IMR-90 (cell line): ENCODE measurements around the gene INPP5D. TPM values are rescaled to one million over a fixed set of nuclear protein-coding genes. Genes with fewer than 3 reads are reported as not detected.

Source experiments
- ATAC-seq: fragments of 200-7000 bp; cut with Tn5 transposase; 2 replicates; pipeline ENCODE4 v1.9.1; 2020; ENCODE audit warnings: low read depth, mild to moderate bottlenecking, moderate library complexity
- BruUV-seq: library from RNA; stranded (reverse); fragments of 400-500 nt; replicated peaks from 2 replicates; lab custom pipeline; 2021; lab: Mats Ljungman, UMichigan
- CTCF ChIA-PET: fragments of 300-600 bp; formaldehyde crosslinking; extraction: SDS; loops from one replicate; lab custom pipeline; 2021; ENCODE audit warnings: antibody characterized with exemption; lab: Yijun Ruan, JAX
- POLR2A ChIA-PET: fragments of 300-600 bp; sonication (Branson Sonifier 250); formaldehyde crosslinking; loops from one replicate; lab custom pipeline; 2022; ENCODE audit warnings: antibody characterized with exemption; ENCODE audit not compliant: unreplicated experiment; lab: Charles Lee
- DNase-seq: peaks from one replicate; pipeline ENCODE4 v3.0.0; 2013
- H2AFZ ChIP-seq: replicated peaks from 2 replicates; pipeline ENCODE3; 2013; ENCODE audit warnings: low read length, mild to moderate bottlenecking; ENCODE audit not compliant: poor library complexity
- H2AK5ac ChIP-seq: 2 replicates; pipeline ENCODE4 v1.6.1; 2013; ENCODE audit warnings: low read depth, low read length, inconsistent platforms
- H2AK9ac ChIP-seq: replicated peaks from 2 replicates; pipeline ENCODE3; 2013; ENCODE audit warnings: mild to moderate bottlenecking, low read depth, low read length, moderate library complexity; ENCODE audit not compliant: poor library complexity
- H2BK120ac ChIP-seq: 2 replicates; pipeline ENCODE4 v1.6.1; 2013; ENCODE audit warnings: low read depth, low read length, inconsistent platforms
- H2BK15ac ChIP-seq: 3 replicates; pipeline ENCODE4 v1.6.1; 2013; ENCODE audit warnings: low read depth, low read length, inconsistent platforms
- H2BK20ac ChIP-seq: 2 replicates; pipeline ENCODE4 v1.6.1; 2013; ENCODE audit warnings: low read depth, mild to moderate bottlenecking, inconsistent platforms, low read length, moderate library complexity
- H2BK5ac ChIP-seq: 2 replicates; pipeline ENCODE4 v1.6.1; 2013; ENCODE audit warnings: mild to moderate bottlenecking, low read depth, low read length, inconsistent platforms; ENCODE audit not compliant: poor library complexity, severe bottlenecking
- H3K14ac ChIP-seq: replicated peaks from 2 replicates; pipeline ENCODE4 v1.6.1; 2013; ENCODE audit warnings: low read depth, low read length, inconsistent platforms
- H3K18ac ChIP-seq: 2 replicates; pipeline ENCODE4 v1.6.1; 2013; ENCODE audit warnings: low read depth, low read length, control low read depth
- H3K23ac ChIP-seq: 2 replicates; pipeline ENCODE4 v1.6.1; 2013; ENCODE audit warnings: low read depth, low read length, inconsistent platforms
- H3K27ac ChIP-seq: 2 replicates; pipeline ENCODE4 v1.5.1; 2013; ENCODE audit warnings: mild to moderate bottlenecking, control low read depth, low read length; ENCODE audit not compliant: insufficient read depth
- H3K27me3 ChIP-seq: 2 replicates; pipeline ENCODE4 v1.6.1; 2013; ENCODE audit warnings: low read length; ENCODE audit not compliant: control insufficient read depth, insufficient read depth
- H3K36me3 ChIP-seq: 2 replicates; pipeline ENCODE4 v1.6.1; 2013; ENCODE audit warnings: low read length, mixed read lengths; ENCODE audit not compliant: control insufficient read depth, insufficient read depth
- H3K4ac ChIP-seq: 2 replicates; pipeline ENCODE4 v1.6.1; 2013; ENCODE audit warnings: low read depth, low read length, inconsistent platforms
- H3K4me1 ChIP-seq: 2 replicates; pipeline ENCODE4 v1.6.1; 2013; ENCODE audit warnings: low read length, mixed read lengths; ENCODE audit not compliant: control insufficient read depth, insufficient read depth
- H3K4me2 ChIP-seq: 2 replicates; pipeline ENCODE4 v1.6.1; 2013; ENCODE audit warnings: low read depth, mild to moderate bottlenecking, control low read depth, low read length, moderate library complexity
- H3K4me3 ChIP-seq: 2 replicates; pipeline ENCODE4 v1.5.1; 2013; ENCODE audit warnings: low read depth, mild to moderate bottlenecking, control low read depth, low read length, moderate library complexity; ENCODE audit not compliant: insufficient read depth
- H3K56ac ChIP-seq: 2 replicates; pipeline ENCODE4 v1.6.1; 2013; ENCODE audit warnings: low read length, inconsistent platforms; ENCODE audit not compliant: insufficient read depth; ENCODE audit errors: extremely low read depth
- H3K79me1 ChIP-seq, 2 experiments: 2 replicates each; pipeline ENCODE4 v1.6.1; 2013; ENCODE audit warnings: low read length in 2 of 2, inconsistent platforms in 1 of 2, low read depth in 1 of 2
- H3K9ac ChIP-seq: 2 replicates; pipeline ENCODE4 v1.6.1; 2013; ENCODE audit warnings: low read depth, low read length, control low read depth
- H3K9me1 ChIP-seq: 2 replicates; pipeline ENCODE4 v1.6.1; 2013; ENCODE audit warnings: low read length, inconsistent platforms; ENCODE audit not compliant: insufficient read depth
- H3K9me3 ChIP-seq: 2 replicates; pipeline ENCODE4 v1.6.1; 2013; ENCODE audit warnings: low read length; ENCODE audit not compliant: control insufficient read depth, insufficient read depth
- H4K20me1 ChIP-seq: 2 replicates; pipeline ENCODE4 v1.6.1; 2013; ENCODE audit warnings: low read length, inconsistent platforms; ENCODE audit not compliant: insufficient read depth
- H4K5ac ChIP-seq: 2 replicates; pipeline ENCODE4 v1.6.1; 2013; ENCODE audit warnings: mild to moderate bottlenecking, low read depth, low read length, control low read depth
- H4K8ac ChIP-seq, 2 experiments: 2 replicates each; pipeline ENCODE4 v1.6.1; 2013; ENCODE audit warnings: low read depth in 2 of 2, low read length in 2 of 2, control low read depth in 1 of 2, inconsistent platforms in 1 of 2
- H4K91ac ChIP-seq: 2 replicates; pipeline ENCODE4 v1.6.1; 2013; ENCODE audit warnings: low read depth, low read length, inconsistent platforms; ENCODE audit not compliant: insufficient read depth
- CEBPB ChIP-seq: IDR thresholded peaks from 2 replicates; pipeline ENCODE4 v1.6.1; 2012; ENCODE audit warnings: low read depth, low read length, improper control_type of control experiment
- CHD1 ChIP-seq: IDR thresholded peaks from 2 replicates; pipeline ENCODE4 v1.6.1; 2012; ENCODE audit warnings: low read depth, low read length, improper control_type of control experiment
- FOS ChIP-seq: fragments of 150-350 bp; IDR thresholded peaks from 2 replicates; pipeline ENCODE4 v1.6.1; 2016; ENCODE audit warnings: low read depth, low read length
- MAFK ChIP-seq: IDR thresholded peaks from 2 replicates; pipeline ENCODE4 v1.6.1; 2012; ENCODE audit warnings: low read depth, low read length, improper control_type of control experiment
- MAZ ChIP-seq: IDR thresholded peaks from 2 replicates; pipeline ENCODE4 v1.6.1; 2012; ENCODE audit warnings: low read depth, mild to moderate bottlenecking, low read length, improper control_type of control experiment, moderate library complexity, borderline replicate concordance
- MXI1 ChIP-seq: IDR thresholded peaks from 2 replicates; pipeline ENCODE4 v1.6.1; 2012; ENCODE audit warnings: low read depth, mild to moderate bottlenecking, low read length, moderate library complexity, borderline replicate concordance
- NFE2L2 ChIP-seq: fragments of 150-350 bp; IDR thresholded peaks from 2 replicates; pipeline ENCODE4 v1.6.1; 2016; ENCODE audit warnings: low read depth, mild to moderate bottlenecking, low read length
- POLR2A ChIP-seq: IDR thresholded peaks from 2 replicates; pipeline ENCODE4 v1.6.1; 2012; ENCODE audit warnings: mild to moderate bottlenecking, low read depth, low read length
- RAD21 ChIP-seq: IDR thresholded peaks from 2 replicates; pipeline ENCODE4 v1.6.1; 2012; ENCODE audit warnings: low read length, improper control_type of control experiment
- RCOR1 ChIP-seq: IDR thresholded peaks from 2 replicates; pipeline ENCODE4 v1.6.1; 2012; ENCODE audit warnings: mild to moderate bottlenecking, low read length, improper control_type of control experiment; ENCODE audit not compliant: insufficient replicate concordance
- SMC3 ChIP-seq: fragments of 150-350 bp; IDR thresholded peaks from 2 replicates; pipeline ENCODE4 v1.6.1; 2016; ENCODE audit warnings: low read depth, mild to moderate bottlenecking, antibody characterized with exemption, low read length, moderate library complexity
- USF2 ChIP-seq: fragments of 150-350 bp; IDR thresholded peaks from 2 replicates; pipeline ENCODE4 v1.6.1; 2017; ENCODE audit warnings: mild to moderate bottlenecking, antibody characterized with exemption, low read length, low read depth
- WGBS, 2 experiments: methylation state at CpG; one replicate each; pipeline versions ENCODE4 v1.1.5 to v1.1.7; 2013; ENCODE audit warnings: missing lambda C conversion rate in 2 of 2; ENCODE audit not compliant: insufficient read length in 1 of 2; ENCODE audit errors: extremely low coverage in 2 of 2; 5-methylcytosine and 5-hydroxymethylcytosine counted together
- dilution Hi-C: fragments of 300-500 bp; cut with HindIII; formaldehyde crosslinking; loops from one replicate; pipeline ENCODE4 v1.14.3; 2018; ENCODE audit warnings: low sequenced_read_pairs; ENCODE audit not compliant: unreplicated experiment
- in situ Hi-C: fragments of 300-500 bp; cut with MboI; formaldehyde crosslinking; loops from 3 replicates; pipeline ENCODE4 v1.14.3; 2019; ENCODE audit warnings: low sequenced_read_pairs, inconsistent platforms, mixed read lengths
- intact Hi-C: fragments of 100-400 bp; cut with micrococcal nuclease; formaldehyde crosslinking; loops from 2 replicates; pipeline ENCODE4 v1.10.0; 2022
- polyA plus RNA-seq, 3 experiments: library from polyadenylated mRNA; depleted of rRNA; stranded (reverse); fragments of >200 nt; gene quantifications; 2 replicates each; pipeline ENCODE4 v1.2.3, GENCODE V29; 2012; ENCODE audit warnings: low replicate concordance in 1 of 3
- total RNA-seq: library from RNA; depleted of rRNA; stranded (reverse); fragments of >200 nt; gene quantifications from 2 replicates; pipeline ENCODE4 v1.2.3, GENCODE V29; 2012
- TF ChIP-seq, protein P1 (sequence below): conservative IDR thresholded peaks from 2 replicates; pipeline ENCODE4 v1.5.1; 2012; ENCODE audit warnings: mild to moderate bottlenecking, low read depth, low read length, improper control_type of control experiment
- TF ChIP-seq, protein P2 (sequence below): fragments of 150-350 bp; IDR thresholded peaks from 2 replicates; pipeline ENCODE4 v1.6.1; 2016; ENCODE audit warnings: low read depth, mild to moderate bottlenecking, low read length, moderate library complexity, borderline replicate concordance

INPP5D gene
- total and polyA plus RNA-seq, 2 of the 4 experiments (the other 2 are of a cell fraction), result 0.18 to 0.29 TPM

- dilution Hi-C loops (no loop called here), in situ Hi-C loops (no loop called here), intact Hi-C loops (no loop called here)
- DNase-seq (no peak), ATAC-seq (no peak)
- H2AFZ ChIP-seq, result no peak overlapping the region
- H3K4ac ChIP-seq, result no peak overlapping the region
- CTCF ChIA-PET, result no interaction called here
- POLR2A ChIA-PET, result no interaction called here
- WGBS, 2 experiments, result no CpG with 5 or more reads among the region's 7 CpGs
- no peak overlapping the region for H4K91ac ChIP-seq
- H3K4me2 ChIP-seq, result no peak overlapping the region
- H3K4me1 ChIP-seq, result no peaks in the 10 kb centered on the region
- H2BK15ac ChIP-seq, result no peak overlapping the region
- no peak overlapping the region for H3K23ac ChIP-seq
- H3K36me3 ChIP-seq, result no peaks in the 10 kb centered on the region
- no peak overlapping the region for H2BK5ac ChIP-seq
- H3K9me1 ChIP-seq, result no peaks in the 10 kb centered on the region
- no peak overlapping the region for H3K27ac ChIP-seq
- H2BK20ac ChIP-seq, result no peak overlapping the region
- H2AK9ac ChIP-seq, result no peak overlapping the region
- H3K27me3 ChIP-seq, result peaks cover 9% of the 10 kb centered on the region; the same call in 1 of the 2 replicates
- TF ChIP-seq RCOR1 (no peak), RAD21 (no peak), CHD1 (no peak), POLR2A (no peak), FOS (no peak), MXI1 (no peak), SMC3 (no peak), CEBPB (no peak), MAFK (no peak), USF2 (no peak), MAZ (no peak), NFE2L2 (no peak)
- TF ChIP-seq, protein P1, sequence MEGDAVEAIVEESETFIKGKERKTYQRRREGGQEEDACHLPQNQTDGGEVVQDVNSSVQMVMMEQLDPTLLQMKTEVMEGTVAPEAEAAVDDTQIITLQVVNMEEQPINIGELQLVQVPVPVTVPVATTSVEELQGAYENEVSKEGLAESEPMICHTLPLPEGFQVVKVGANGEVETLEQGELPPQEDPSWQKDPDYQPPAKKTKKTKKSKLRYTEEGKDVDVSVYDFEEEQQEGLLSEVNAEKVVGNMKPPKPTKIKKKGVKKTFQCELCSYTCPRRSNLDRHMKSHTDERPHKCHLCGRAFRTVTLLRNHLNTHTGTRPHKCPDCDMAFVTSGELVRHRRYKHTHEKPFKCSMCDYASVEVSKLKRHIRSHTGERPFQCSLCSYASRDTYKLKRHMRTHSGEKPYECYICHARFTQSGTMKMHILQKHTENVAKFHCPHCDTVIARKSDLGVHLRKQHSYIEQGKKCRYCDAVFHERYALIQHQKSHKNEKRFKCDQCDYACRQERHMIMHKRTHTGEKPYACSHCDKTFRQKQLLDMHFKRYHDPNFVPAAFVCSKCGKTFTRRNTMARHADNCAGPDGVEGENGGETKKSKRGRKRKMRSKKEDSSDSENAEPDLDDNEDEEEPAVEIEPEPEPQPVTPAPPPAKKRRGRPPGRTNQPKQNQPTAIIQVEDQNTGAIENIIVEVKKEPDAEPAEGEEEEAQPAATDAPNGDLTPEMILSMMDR, result no peak
- TF ChIP-seq, protein P2, sequence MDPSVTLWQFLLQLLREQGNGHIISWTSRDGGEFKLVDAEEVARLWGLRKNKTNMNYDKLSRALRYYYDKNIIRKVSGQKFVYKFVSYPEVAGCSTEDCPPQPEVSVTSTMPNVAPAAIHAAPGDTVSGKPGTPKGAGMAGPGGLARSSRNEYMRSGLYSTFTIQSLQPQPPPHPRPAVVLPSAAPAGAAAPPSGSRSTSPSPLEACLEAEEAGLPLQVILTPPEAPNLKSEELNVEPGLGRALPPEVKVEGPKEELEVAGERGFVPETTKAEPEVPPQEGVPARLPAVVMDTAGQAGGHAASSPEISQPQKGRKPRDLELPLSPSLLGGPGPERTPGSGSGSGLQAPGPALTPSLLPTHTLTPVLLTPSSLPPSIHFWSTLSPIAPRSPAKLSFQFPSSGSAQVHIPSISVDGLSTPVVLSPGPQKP, result no peak
- no TSS peak for BruUV-seq
- H3K56ac ChIP-seq, result no peak overlapping the region
- H2BK120ac ChIP-seq, result no peak overlapping the region
- no peak overlapping the region for H4K8ac ChIP-seq
- no peaks in the 10 kb centered on the region for H3K79me1 ChIP-seq
- H3K9ac ChIP-seq, result no peak overlapping the region
- H3K14ac ChIP-seq, result no peak overlapping the region
- no peak overlapping the region for H3K18ac ChIP-seq
- H4K20me1 ChIP-seq, result no peaks in the 10 kb centered on the region
- H4K5ac ChIP-seq, result no peak overlapping the region
- H3K9me3 ChIP-seq, result peaks cover 3% of the 10 kb centered on the region; the same call in 1 of the 2 replicates
- H3K4me3 ChIP-seq, result no peak overlapping the region
- H2AK5ac ChIP-seq, result no peak overlapping the region
Measured at GRCh38 chr2:233236820-233237589, 176.9 kb downstream of the INPP5D start.
